Colonic mucosa (tissue), 2 donors: ENCODE data around the gene SMR3B. TPM values are rescaled to one million over a fixed set of nuclear protein-coding genes. Genes with fewer than 3 reads are reported as not detected.

ENCODE experiments used
- total RNA-seq, 2 donors: library from RNA; stranded (reverse); fragmentation: NEBNext Ultra II Directional in 1 of 2; extraction: Animal tissue kit (Norgen Biotek cat#: 25700) in 1 of 2; gene quantifications; one replicate each; pipeline ENCODE4 v1.2.1, GENCODE V29; 2021
- donor health status: DM: no; HTN: no; CAD: no.
- donor health status: DM: no; HTN: no; CAD: no.

SMR3B gene
- total RNA-seq, 2 donors from 2014 or later = not detected

Other genes starting within 250 kb of the SMR3B start
- gene PRR27, start 228.9 kb upstream of the SMR3B start, total RNA-seq = not detected
- under 1 TPM in 1 of 2 donors, not detected in 1; 0.90 TPM for gene ODAM, start 187.4 kb upstream of the SMR3B start, total RNA-seq
- under 1 TPM in 1 of 2 donors, not detected in 1; 0.49 TPM for gene FDCSP, start 157.0 kb upstream of the SMR3B start, total RNA-seq
- gene CSN3, start 140.5 kb upstream of the SMR3B start, total RNA-seq = not detected
- not detected for gene CABS1, start 48.1 kb upstream of the SMR3B start, total RNA-seq
- gene SMR3A, start 22.4 kb upstream of the SMR3B start, total RNA-seq = not detected
- gene OPRPN, start 14.8 kb downstream of the SMR3B start, total RNA-seq = not detected
- gene MUC7, start 89.1 kb downstream of the SMR3B start, total RNA-seq = not detected
- gene AMTN, start 135.4 kb downstream of the SMR3B start, total RNA-seq = not detected
- not detected for gene AMBN, start 209.1 kb downstream of the SMR3B start, total RNA-seq
- gene ENAM, start 245.6 kb downstream of the SMR3B start, total RNA-seq = not detected